Left ventricle myocardium inferior (tissue), 1 donor: Measurements from ENCODE around the gene SPTAN1. TPM values are rescaled to one million over a fixed set of nuclear protein-coding genes. Genes with fewer than 3 reads are reported as not detected.
"Not testable (repeated sequence)": the region's sequence is repeated elsewhere in the genome, so short reads cannot be mapped to it uniquely, and the experiment has no call there.

Experiments
- DNase-seq: peaks from one replicate; pipeline ENCODE4 v3.0.0-alpha.2; 2020
- H3K27ac ChIP-seq: fragments of 200-600 bp; replicated peaks from 2 replicates; pipeline ENCODE4 v1.8.0; 2021
- H3K27me3 ChIP-seq: fragments of 200-600 bp; 2 replicates; pipeline ENCODE4 v1.8.0; 2021; ENCODE audit warnings: low read depth
- H3K36me3 ChIP-seq: fragments of 200-600 bp; 2 replicates; pipeline ENCODE4 v1.8.0; 2021
- H3K4me1 ChIP-seq: fragments of 200-600 bp; 2 replicates; pipeline ENCODE4 v1.8.0; 2021
- H3K4me3 ChIP-seq: fragments of 200-600 bp; 2 replicates; pipeline ENCODE4 v1.8.0; 2021; ENCODE audit warnings: mild to moderate bottlenecking, moderate library complexity
- H3K9me3 ChIP-seq: fragments of 200-600 bp; replicated peaks from 2 replicates; pipeline ENCODE4 v1.8.0; 2021
- intact Hi-C: fragments of 100-400 bp; cut with micrococcal nuclease; formaldehyde crosslinking; loops from one replicate; pipeline ENCODE4 v1.11.0; 2022
- total RNA-seq: library from RNA; stranded (reverse); fragmentation: NEBNext Ultra II Directional; extraction: Animal tissue kit (Norgen Biotek cat#: 25700); gene quantifications from one replicate; pipeline ENCODE4 v1.2.1, GENCODE V29; 2021
- TF ChIP-seq, protein P1 (sequence below): fragments of 200-600 bp; IDR thresholded peaks from 2 replicates; pipeline ENCODE4 v1.8.0; 2021; ENCODE audit warnings: antibody characterized with exemption, mild to moderate bottlenecking, borderline replicate concordance
- donor health status: DM: no; HTN: yes; CAD: no; lungs with severe emphysema.

The SPTAN1 gene
- total RNA-seq, 1 donor from 2014 or later, result 269 TPM

DNA sequence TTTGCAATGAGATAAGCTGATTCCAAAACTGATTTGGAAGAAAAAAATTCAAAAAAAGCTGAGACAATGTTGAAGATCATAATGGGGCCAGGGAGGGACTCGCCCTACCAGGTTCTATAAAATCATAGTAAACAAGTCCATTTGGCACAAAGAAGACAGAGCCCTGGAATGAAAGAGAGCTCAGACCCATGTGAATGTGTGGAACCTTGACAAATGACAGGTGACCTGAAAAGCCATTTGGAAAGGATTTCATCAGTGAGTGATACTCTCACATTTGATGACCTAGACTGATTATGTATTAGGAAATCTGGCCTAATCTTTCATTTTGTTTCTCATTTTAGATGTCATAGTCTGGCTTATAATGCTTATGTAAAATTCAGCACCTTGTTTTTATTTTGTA, 26.8 kb downstream of the SPTAN1 start:
- Histone ChIP-seq H3K27ac (no peak overlapping the region), H3K9me3 (no peaks in the 10 kb centered on the region), H3K4me1 (peaks cover 19% of the 10 kb centered on the region), H3K36me3 (peaks cover 100% of the 10 kb centered on the region), H3K27me3 (no peaks in the 10 kb centered on the region), H3K4me3 (no peak overlapping the region)
- no peak for DNase-seq
- intact Hi-C loops, result no loop called here
- TF ChIP-seq, protein P1, sequence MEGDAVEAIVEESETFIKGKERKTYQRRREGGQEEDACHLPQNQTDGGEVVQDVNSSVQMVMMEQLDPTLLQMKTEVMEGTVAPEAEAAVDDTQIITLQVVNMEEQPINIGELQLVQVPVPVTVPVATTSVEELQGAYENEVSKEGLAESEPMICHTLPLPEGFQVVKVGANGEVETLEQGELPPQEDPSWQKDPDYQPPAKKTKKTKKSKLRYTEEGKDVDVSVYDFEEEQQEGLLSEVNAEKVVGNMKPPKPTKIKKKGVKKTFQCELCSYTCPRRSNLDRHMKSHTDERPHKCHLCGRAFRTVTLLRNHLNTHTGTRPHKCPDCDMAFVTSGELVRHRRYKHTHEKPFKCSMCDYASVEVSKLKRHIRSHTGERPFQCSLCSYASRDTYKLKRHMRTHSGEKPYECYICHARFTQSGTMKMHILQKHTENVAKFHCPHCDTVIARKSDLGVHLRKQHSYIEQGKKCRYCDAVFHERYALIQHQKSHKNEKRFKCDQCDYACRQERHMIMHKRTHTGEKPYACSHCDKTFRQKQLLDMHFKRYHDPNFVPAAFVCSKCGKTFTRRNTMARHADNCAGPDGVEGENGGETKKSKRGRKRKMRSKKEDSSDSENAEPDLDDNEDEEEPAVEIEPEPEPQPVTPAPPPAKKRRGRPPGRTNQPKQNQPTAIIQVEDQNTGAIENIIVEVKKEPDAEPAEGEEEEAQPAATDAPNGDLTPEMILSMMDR, result no peak

DNA sequence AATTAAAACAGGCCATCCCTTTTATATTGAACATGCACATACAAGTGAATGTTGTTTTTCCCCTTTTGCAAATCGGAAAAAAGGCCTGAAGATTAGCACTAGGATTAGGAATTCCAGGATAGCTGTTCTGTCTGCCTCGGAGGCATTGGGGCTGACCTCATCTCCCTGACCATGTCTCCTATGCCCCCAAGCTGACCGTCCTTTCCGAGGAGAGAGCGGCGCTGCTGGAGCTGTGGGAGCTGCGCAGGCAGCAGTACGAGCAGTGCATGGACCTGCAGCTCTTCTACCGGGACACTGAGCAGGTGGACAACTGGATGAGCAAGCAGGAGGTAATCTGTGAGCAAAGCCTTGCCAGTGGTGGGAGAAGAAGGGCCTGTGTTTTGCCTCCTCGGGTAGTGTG, 28.3 kb downstream of the SPTAN1 start:
- TF ChIP-seq, protein P1, result no peak
- intact Hi-C loops, result no loop called here

DNA sequence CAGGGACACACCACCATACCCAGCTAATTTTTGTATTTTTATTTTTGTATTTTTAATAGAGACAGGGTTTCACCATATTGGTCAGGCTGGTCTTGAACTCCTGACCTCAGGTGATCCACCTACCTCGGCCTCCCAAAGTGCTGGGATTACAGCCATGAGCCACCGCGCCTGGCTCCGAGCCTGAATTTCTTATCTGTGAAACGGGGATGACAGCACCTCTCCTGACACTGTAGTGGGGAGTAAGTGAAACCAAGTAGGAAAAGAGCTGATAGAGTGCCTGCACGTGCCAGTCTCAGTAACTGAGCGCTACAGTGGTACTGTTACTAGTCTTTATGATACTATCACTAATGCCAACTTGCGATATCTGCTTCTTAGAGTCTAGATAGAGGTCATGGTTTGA, 32.8 kb downstream of the SPTAN1 start:
- DNase-seq, result peak; percentile 62

More for the DNA sequence above, 28.3 kb downstream of the SPTAN1 start:
- peaks cover 9% of the 10 kb centered on the region for H3K4me1 ChIP-seq
- no peak overlapping the region for H3K4me3 ChIP-seq
- H3K36me3 ChIP-seq, result peaks cover 100% of the 10 kb centered on the region
- no peaks in the 10 kb centered on the region for H3K27me3 ChIP-seq
- no peak overlapping the region for H3K27ac ChIP-seq
- H3K9me3 ChIP-seq, result no peaks in the 10 kb centered on the region
- DNase-seq, result no peak

DNA sequence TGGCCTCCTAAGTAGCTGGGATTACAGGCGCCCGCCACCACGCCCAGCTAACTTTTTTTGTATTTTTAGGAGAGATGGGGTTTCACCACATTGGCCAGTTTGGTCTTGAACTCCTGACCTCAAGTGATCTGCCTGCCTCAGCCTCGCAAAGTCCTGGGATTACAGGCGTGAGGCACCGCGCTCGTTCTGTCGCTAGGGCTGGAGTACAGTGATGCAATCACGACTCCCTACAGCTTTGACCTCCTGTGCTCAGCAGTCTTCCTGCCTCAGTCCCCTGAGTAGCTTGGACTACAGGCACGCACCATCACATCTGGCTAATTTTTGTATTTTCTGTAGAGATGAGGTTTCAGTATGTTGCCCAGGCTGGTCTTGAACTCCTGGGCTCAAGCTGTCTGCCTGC, 34.5 kb downstream of the SPTAN1 start:
- peaks cover 100% of the 10 kb centered on the region for H3K36me3 ChIP-seq
- H3K27me3 ChIP-seq, H3K27ac ChIP-seq, DNase-seq, H3K9me3 ChIP-seq, H3K4me1 ChIP-seq, intact Hi-C loops, H3K4me3 ChIP-seq: not testable (repeated sequence)

More for the DNA sequence above, 32.8 kb downstream of the SPTAN1 start:
- H3K36me3 ChIP-seq, result peaks cover 100% of the 10 kb centered on the region
- H3K27me3 ChIP-seq, H3K27ac ChIP-seq, H3K9me3 ChIP-seq, intact Hi-C loops, H3K4me3 ChIP-seq, H3K4me1 ChIP-seq: not testable (repeated sequence)

DNA sequence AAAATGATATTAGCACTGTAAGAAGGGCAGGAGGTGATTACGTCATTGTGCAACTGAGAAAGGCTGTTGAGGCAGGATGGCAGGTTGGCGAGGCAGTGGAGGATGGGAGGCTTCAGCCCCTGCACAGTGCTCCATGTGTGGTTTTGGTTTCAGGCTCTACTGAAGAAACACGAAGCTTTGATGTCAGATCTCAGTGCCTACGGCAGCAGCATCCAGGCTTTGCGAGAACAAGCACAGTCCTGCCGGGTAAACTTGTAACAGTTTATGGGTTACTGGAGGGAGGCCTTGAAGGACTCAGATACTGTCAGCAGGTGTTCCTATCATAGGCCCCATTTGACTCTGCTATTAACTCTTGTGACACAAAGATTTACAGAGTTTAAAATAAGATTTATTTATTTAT, 35.1 kb downstream of the SPTAN1 start:
- H3K27me3 ChIP-seq, result no peaks in the 10 kb centered on the region
- no peak overlapping the region for H3K4me3 ChIP-seq
- TF ChIP-seq, protein P1, result no peak
- intact Hi-C loops, result no loop called here
- H3K9me3 ChIP-seq, result no peaks in the 10 kb centered on the region
- peaks cover 5% of the 10 kb centered on the region for H3K4me1 ChIP-seq
- H3K36me3 ChIP-seq, result peaks cover 100% of the 10 kb centered on the region
- no peak for DNase-seq
- no peak overlapping the region for H3K27ac ChIP-seq

DNA sequence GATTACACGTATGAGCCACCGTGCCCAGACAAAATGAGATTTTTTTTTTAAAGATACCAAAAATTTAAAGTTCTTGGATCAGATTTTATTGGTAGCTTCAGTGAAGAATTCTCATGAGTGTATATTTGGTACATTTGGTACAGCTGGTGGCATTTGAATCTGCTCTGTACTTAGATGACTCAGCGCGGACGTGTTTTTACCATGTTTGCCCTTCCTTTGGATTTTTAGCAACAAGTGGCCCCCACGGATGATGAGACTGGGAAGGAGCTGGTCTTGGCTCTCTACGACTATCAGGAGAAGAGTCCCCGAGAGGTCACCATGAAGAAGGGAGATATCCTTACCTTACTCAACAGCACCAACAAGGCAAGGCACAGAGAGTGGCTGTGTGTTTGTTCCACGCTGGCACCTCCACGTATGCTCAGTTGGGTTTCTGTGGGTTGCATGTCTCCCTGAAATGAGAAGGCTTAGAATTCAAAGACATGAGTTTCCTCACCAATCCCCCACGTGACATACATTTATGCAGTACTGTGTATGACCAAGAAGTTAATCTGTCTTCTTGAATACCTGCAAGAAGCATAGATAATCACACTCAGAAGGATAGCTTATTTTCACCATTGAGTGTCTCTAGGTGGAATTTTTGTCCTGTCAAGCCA, 36.3 kb downstream of the SPTAN1 start:
- TF ChIP-seq, protein P1, result no peak
- intact Hi-C loops, result no loop called here
- H3K4me1 ChIP-seq, result peaks cover 5% of the 10 kb centered on the region
- no peaks in the 10 kb centered on the region for H3K27me3 ChIP-seq
- H3K36me3 ChIP-seq, result peaks cover 100% of the 10 kb centered on the region
- DNase-seq, result no peak
- no peak overlapping the region for H3K4me3 ChIP-seq
- no peak overlapping the region for H3K27ac ChIP-seq
- H3K9me3 ChIP-seq, result no peaks in the 10 kb centered on the region

DNA sequence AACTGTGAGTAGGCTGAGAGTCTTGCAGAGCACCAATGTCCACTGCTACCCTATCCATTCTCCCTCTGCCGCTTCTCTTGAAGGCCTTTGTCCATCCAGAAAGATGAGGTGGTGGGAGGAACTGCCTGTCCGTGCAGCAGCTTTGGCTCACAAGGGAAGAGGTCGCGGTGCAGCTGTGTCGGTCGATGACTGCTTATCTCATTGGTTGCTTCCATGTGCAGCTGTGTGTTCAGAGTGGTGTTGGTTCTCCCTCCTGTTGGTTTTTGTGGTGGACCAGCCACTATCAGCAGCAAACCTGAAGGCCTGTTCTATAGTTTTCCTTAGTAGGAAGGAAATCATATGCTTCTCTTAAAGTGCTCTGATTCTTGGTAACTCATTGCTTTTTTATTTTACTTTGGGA, 40.7 kb downstream of the SPTAN1 start:
- Histone ChIP-seq H3K36me3 (peaks cover 99% of the 10 kb centered on the region), H3K27ac (no peak overlapping the region), H3K4me1 (no peaks in the 10 kb centered on the region), H3K27me3 (no peaks in the 10 kb centered on the region), H3K4me3 (no peak overlapping the region), H3K9me3 (no peaks in the 10 kb centered on the region)
- DNase-seq, result no peak
- intact Hi-C loops, result no loop called here
- TF ChIP-seq, protein P1, result no peak
